Measurements from ENCODE around the gene MYO1B.

DNA sequence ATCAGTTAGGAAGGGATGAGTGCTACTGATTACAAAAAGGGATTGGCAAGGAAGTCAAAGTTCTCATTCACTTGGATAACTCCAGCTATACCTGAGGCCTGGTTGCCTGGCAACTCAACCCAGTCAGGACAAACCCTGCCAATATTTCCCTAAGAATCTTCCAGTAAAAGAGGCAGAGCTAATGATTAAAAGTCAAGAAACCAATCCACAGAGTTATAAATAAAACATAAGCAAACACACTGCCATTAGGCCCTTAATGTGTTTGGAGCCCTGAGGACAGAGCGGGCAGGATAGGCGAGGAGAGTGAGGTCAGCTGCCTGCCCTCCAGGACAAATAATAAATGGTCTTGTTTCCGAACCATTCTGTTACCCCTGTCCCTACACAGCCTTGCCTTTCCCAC, 217.2 kb downstream of the MYO1B start:
- no peak for TF ChIP-seq POLR2AphosphoS5 (IDR thresholded peaks at IDR 0.05; ENCODE audit: low read depth)
- TF ChIP-seq EZH2 (IDR thresholded peaks at IDR 0.05; ENCODE audit: low read depth, unreplicated experiment): no peak
- TF ChIP-seq, protein P1, sequence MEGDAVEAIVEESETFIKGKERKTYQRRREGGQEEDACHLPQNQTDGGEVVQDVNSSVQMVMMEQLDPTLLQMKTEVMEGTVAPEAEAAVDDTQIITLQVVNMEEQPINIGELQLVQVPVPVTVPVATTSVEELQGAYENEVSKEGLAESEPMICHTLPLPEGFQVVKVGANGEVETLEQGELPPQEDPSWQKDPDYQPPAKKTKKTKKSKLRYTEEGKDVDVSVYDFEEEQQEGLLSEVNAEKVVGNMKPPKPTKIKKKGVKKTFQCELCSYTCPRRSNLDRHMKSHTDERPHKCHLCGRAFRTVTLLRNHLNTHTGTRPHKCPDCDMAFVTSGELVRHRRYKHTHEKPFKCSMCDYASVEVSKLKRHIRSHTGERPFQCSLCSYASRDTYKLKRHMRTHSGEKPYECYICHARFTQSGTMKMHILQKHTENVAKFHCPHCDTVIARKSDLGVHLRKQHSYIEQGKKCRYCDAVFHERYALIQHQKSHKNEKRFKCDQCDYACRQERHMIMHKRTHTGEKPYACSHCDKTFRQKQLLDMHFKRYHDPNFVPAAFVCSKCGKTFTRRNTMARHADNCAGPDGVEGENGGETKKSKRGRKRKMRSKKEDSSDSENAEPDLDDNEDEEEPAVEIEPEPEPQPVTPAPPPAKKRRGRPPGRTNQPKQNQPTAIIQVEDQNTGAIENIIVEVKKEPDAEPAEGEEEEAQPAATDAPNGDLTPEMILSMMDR (conservative IDR thresholded peaks at IDR 0.05; ENCODE audit: low read depth in 2 of 2): no peak
- TF ChIP-seq, protein P2, sequence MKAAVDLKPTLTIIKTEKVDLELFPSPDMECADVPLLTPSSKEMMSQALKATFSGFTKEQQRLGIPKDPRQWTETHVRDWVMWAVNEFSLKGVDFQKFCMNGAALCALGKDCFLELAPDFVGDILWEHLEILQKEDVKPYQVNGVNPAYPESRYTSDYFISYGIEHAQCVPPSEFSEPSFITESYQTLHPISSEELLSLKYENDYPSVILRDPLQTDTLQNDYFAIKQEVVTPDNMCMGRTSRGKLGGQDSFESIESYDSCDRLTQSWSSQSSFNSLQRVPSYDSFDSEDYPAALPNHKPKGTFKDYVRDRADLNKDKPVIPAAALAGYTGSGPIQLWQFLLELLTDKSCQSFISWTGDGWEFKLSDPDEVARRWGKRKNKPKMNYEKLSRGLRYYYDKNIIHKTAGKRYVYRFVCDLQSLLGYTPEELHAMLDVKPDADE (IDR thresholded peaks at IDR 0.05): no peak
- TF ChIP-seq, protein P3, sequence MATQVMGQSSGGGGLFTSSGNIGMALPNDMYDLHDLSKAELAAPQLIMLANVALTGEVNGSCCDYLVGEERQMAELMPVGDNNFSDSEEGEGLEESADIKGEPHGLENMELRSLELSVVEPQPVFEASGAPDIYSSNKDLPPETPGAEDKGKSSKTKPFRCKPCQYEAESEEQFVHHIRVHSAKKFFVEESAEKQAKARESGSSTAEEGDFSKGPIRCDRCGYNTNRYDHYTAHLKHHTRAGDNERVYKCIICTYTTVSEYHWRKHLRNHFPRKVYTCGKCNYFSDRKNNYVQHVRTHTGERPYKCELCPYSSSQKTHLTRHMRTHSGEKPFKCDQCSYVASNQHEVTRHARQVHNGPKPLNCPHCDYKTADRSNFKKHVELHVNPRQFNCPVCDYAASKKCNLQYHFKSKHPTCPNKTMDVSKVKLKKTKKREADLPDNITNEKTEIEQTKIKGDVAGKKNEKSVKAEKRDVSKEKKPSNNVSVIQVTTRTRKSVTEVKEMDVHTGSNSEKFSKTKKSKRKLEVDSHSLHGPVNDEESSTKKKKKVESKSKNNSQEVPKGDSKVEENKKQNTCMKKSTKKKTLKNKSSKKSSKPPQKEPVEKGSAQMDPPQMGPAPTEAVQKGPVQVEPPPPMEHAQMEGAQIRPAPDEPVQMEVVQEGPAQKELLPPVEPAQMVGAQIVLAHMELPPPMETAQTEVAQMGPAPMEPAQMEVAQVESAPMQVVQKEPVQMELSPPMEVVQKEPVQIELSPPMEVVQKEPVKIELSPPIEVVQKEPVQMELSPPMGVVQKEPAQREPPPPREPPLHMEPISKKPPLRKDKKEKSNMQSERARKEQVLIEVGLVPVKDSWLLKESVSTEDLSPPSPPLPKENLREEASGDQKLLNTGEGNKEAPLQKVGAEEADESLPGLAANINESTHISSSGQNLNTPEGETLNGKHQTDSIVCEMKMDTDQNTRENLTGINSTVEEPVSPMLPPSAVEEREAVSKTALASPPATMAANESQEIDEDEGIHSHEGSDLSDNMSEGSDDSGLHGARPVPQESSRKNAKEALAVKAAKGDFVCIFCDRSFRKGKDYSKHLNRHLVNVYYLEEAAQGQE (IDR thresholded peaks at IDR 0.05; ENCODE audit: unreplicated experiment): no peak
- TF ChIP-seq EZH2phosphoT487 (IDR thresholded peaks at IDR 0.05; ENCODE audit: unreplicated experiment): no peak
- no peak for TF ChIP-seq CREB1 (CRISPR knock-in tag; IDR thresholded peaks at IDR 0.05; ENCODE audit: low read depth)
- no peak for TF ChIP-seq JUNB (IDR thresholded peaks at IDR 0.05; ENCODE audit: unreplicated experiment)
